ENCODE data around the gene GBP7.
A peak's percentile ranks its signal among the peaks of the same experiment; 100 is the strongest.
"Not testable (repeated sequence)": the region's sequence is repeated elsewhere in the genome, so short reads cannot be mapped to it uniquely, and the experiment has no call there.

Gene GBP7

DNA sequence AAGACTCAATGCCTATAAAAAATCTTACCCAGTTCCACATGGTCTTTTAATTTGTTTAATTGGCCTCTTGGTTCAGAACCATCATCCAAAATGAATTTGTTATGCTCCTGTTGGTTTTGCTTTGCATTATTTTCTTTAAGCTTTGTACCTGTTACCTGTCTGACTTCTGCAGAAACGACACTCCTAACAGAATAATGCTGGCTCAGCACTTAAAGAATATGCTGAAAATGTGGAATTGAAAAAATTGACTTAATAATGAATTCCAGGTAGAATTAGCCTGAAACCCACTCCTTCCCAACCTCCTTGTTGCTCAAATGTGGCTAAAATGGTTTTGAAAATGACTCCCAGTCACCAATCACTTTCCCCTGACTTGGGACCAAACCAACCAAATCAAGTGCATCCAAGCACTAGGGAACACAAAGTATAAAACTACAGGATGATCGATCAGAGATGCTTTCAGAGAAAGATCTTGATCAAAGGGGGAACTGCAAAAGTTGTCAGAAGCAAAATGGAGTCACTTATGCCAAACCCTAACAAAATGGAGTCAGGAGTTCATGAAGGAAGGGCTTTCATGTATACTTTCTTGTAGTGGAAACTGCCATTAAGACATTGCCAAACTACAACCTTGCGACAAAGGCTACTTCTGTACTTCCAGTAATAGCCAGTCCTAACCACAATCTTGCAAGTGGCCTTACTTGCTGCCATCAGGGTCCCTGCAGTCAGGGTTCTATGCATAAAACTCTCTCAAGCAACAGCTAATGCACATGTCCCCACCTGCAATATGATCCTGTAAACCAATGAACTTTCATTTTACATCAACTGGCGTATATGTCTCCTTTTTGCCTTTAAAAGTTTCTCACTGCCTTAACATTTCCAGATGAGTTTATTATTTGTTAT is 5.4 kb downstream of the GBP7 start:
- no peak for DNase-seq

DNA sequence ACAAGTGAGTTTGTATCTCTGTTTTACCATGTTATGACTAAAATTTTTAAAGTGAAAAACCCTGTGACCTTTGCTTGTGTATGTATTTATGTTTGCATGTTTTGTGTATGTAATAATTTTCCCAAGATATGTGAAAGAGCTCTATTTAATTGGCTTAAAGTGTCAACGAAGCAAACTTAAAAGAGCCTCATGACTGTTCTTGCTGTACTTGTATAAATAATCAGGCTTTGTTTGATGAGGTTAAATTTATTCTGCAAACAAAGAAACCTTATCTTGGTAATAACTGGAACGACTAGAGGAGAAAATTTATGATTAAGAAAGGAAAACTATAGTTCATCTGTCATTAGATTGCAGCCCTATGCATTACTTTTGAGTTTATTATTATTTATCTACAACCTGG is 6.6 kb downstream of the GBP7 start:
- DNase-seq: no peak

DNA sequence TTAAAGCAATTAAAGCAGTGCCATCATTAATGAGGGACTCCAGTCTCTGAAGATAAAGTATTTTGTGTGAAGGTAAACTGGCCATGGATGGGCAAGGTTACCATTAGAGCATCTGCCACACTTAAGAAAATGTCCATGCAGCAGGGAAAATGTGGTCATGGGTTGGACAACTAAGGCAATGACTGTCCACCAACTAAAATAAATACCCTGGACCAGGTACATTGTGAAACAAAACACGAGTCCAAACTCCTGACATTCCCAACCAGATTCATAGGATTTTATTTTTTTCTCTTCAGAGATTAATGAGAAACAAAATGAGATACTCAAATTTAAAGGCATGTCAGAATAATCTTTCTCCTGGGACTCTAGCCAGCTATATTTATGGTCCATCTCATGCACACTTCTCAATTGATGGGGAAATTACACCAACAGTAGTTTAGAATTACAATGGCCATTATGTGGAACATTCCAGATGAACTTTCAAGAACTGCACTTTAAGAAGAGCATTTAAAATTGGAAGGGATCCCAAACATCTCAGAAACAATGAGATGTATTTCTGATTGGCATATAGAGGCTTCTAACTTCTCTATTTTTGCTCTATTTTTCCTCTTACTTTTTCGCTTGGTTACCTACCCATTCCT is 8.1 kb downstream of the GBP7 start:
- peak; percentile 89 for DNase-seq

DNA sequence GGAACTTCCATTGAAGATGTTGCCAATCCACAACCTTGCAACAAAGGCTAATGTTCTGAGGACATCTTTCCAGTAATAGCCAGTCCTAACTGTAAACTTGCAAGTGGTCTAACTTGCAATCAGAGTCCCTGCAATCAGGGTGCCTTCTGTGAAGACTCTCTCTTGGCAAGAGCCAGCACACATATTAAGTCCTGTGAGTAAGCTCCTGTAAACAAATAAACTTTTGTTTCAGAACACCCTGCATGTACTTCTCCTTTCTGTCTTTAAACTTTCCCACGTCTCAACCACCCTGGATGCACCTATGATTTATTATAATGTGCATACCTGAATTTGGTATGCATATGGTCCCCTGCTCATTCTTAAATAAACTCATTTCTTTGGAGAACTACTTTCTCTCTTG is 9.1 kb downstream of the GBP7 start:
- no peak for DNase-seq

DNA sequence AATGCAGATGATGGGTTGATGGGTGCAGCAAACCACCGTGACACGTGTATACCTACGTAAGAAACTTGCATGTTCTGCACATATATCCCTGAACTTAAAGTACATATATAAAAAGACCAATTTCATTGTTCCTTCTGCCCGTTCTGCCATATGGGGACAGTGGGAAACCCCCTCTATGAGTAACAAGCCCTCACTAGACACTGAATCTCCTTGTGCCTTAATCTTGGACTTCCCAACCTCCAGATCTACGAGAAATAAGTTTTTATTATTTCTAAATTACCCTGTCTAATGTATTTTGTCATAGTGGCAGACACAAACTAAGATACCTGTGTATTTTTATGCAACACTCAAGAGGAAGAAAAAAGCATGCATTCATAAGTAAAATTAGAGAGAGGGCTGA is 10.0 kb downstream of the GBP7 start:
- no peak for DNase-seq

DNA sequence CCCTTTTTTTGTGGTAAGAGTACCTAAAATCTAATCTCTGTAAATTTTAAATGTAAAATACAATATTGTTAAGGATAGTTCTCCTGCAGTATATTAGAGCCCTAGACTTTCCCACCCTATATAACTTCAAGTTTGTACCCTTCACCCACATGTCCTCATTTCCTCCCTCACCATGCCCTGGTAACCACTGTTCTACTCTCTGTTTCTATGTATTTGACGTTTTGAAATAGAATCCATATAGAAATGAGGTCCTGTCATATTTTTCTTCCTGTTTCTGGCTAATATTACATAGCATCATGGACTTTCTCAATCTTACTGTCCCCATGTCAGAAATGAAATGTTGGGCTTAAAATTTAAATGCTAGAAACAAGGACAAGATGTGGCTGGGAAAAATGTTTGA is 24.8 kb downstream of the GBP7 start:
- no peak for DNase-seq

DNA sequence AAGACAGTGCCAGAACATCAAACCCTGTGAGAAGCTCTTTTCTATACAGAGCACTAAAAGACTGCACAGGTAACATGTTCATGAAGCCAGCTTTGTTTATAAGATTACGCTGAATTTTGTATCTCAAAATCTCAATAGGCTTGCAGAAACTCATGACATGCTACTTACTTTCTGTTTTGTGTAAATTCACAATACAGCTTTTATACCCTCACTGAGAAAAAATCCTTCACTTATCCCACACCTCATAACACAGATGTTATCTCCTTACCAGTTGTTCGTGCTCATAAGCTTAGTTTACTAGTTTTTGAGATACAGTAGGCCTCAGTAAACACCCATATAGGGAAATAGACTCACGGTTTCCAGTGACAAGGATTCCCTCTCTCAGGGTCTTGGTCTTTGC is 25.8 kb downstream of the GBP7 start:
- no peak for DNase-seq

DNA sequence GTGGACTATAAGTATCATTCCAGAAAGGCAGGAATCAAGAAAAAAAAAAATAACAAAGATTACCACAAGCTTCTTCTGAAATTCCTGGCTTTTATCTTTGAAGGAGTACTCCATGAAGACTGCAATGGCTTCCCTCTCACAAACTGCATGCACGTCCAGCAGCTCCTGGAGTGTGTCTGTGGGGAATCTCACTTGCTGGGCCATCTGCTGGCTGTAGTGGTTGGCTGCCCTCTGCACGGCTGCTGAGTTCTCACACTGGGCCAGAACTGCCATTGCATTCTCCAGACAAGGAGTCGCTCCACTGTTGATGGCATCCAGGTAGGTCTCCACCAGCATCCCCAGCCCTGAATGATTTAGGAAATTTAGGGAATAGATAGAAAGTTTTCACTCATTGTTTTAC is 26.6 kb downstream of the GBP7 start:
- DNase-seq: no peak

DNA sequence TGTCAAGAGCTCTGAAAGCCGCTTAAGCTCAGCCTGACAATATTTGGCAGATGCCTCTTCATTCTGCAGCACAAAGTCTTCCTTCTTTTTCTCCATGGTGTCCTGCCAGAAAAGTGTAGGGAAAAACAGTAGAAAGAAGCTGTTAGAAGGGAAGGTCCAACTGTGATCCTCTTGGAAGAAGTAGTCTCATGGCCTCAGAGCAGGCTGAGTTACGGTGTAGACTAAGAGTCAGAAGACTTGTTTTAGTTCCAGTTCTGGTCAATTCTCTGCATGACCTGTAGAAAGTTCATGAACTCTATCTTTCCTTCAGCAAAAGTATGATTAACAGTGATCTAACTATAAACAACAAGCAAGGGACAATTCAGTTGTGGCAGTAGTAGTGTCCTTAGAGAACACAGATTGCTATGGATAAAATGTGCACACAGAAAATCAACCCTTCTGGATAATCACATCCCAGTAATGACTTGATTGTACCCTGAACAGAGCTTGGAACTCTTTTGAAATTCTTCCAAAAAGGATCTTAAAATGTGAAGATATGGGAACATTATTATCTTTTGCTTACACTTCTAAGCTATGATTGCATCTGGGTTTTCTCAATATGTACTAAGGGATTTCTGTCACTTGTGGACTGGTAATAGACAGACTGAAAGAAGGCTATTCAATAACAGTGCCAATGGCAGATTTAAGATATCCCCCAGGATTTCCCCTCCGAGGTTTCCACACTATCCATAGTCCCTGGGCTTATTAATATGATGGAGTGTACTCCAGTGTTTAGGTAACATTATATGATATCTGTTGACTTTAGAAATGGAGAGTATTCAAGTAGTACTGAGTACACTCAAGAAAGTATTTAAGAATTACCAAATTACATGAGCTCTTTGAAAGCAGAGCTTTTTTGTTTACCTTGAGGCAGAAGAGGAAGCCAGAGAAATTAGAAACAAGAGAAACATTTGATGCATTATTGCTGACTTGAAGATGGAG is 27.8 kb downstream of the GBP7 start:
- DNase-seq: peak; percentile 96

DNA sequence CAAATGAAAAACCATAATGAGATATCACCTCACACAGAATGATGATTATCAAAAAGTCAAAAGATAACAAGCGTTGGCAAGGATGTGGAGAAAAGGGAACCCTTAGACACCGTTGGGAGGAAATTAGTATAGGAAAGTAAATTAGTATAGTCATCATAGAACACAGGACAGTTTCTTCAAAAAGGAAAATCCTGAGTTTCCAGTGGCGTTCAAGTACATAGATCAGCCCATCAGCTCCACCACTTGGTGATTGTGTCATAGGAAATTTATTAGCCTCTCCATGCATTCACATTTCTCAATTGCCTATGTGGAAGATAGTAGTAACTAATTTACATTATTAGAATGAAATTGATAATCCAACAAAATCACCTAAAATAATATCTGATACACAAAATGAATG is 29.1 kb downstream of the GBP7 start:
- no peak for DNase-seq

DNA sequence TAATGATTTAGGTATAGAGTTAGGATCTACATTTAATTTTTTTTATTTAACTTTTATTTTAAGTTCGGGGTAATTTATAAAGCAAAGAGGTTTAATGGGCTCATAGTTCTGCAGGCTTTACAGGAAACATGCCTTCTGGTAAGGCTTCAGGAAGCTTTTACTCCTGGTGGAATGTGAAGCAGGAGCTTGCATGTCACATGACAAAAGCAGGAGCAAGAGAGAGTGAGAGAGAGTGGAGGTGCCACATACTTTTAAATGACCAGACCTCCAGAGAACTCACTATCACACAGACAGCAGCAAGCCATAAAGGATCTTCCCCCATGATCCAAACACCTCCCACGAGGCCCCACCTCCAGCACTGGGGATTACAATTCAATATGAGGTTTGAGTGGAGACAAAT is 32.3 kb downstream of the GBP7 start:
- no peak for DNase-seq

DNA sequence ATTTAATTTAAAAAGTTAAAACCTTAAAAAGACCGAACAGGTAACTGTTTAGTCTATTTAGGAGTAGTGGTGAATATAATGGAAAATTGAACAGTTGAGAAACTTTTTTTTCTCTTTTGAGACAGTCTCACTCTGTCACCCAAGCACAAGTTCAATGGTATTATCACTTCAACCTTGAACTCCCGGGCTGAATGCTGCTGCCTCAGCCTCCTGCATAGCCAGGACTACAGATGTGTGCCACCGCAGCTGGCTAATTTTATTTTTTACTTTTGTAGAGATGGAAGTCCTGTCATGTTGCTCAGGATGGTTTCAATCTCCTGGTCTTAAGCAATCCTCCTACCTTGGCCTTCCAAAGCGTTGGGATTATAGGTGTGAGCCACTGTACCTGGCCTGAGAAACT is 33.6 kb downstream of the GBP7 start:
- DNase-seq: no peak

DNA sequence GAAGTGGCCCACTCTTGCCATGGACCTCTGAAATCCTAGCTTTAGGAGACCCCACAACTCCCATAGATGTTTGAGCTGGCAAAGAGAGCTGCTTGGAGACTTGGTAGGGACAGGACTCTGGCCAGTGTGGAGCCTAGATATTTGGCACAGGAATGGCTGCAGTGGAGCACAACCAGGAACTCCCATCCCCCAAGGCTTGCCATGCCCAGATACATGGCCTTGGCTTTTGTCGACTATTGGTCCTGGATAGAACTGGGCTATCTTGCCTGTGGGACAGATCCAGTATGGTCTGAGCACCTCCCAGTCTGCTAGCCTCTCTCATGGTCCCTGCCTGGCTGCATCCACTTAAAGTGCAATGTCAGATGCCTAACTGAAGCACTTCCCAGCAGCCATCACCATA is 42.1 kb downstream of the GBP7 start:
- no peak for DNase-seq

DNA sequence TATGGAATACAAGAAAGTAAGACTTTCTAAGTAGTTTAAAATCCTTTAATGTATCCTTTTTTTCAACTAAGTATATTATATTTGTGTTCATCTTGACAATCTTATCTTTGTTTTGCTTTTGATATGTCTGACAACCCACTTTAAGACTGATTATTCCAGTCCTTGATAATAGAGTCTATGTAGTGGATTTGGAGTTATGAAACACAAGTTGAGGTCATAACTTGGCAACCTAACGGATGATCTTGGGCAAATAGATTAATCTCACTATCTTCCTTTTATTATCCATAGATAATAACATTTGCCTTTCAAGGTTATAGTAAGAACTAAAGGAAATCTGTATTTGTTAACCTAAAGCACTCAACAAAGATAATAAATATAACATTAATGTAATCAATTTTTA is 45.1 kb downstream of the GBP7 start:
- DNase-seq: no peak

DNA sequence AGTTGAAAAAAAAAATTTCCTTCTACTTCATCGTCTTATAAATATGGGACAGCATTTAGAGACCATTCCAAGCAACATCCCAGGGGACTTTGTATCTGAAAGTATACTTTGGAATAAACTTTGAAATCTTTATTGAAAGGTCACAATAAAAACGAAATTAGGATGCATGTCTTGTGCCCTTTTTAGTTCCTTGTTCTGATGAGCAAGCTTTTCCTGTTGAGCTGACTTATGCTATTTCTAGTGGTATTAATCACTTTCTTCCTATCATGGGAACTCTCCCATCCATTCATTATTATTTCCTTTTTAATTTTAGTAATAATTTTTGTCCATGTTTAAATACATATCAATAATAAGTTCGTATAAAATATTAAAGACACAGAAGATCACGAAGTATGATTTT is 45.9 kb downstream of the GBP7 start:
- no peak for DNase-seq

DNA sequence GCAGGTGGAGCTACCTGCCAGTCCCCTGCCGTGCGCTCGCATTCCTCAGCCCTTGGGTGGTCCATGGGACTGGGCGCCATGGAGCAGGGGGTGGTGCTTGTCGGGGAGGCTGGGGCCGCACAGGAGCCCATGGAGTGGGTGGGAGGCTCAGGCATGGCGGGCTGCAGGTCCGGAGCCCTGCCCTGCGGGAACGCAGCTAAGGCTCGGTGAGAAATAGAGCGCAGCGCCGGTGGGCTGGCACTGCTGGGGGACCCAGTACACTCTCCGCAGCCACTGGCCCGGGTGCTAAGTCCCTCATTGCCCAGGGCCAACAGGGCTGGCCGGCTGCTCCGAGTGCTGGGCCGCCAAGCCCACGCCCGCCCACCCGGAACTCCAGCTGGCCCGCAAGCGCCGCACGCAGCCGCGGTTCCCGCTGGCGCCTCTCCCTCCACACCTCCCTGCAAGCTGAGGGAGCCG is 47.8 kb downstream of the GBP7 start:
- not testable (repeated sequence) for DNase-seq

DNA sequence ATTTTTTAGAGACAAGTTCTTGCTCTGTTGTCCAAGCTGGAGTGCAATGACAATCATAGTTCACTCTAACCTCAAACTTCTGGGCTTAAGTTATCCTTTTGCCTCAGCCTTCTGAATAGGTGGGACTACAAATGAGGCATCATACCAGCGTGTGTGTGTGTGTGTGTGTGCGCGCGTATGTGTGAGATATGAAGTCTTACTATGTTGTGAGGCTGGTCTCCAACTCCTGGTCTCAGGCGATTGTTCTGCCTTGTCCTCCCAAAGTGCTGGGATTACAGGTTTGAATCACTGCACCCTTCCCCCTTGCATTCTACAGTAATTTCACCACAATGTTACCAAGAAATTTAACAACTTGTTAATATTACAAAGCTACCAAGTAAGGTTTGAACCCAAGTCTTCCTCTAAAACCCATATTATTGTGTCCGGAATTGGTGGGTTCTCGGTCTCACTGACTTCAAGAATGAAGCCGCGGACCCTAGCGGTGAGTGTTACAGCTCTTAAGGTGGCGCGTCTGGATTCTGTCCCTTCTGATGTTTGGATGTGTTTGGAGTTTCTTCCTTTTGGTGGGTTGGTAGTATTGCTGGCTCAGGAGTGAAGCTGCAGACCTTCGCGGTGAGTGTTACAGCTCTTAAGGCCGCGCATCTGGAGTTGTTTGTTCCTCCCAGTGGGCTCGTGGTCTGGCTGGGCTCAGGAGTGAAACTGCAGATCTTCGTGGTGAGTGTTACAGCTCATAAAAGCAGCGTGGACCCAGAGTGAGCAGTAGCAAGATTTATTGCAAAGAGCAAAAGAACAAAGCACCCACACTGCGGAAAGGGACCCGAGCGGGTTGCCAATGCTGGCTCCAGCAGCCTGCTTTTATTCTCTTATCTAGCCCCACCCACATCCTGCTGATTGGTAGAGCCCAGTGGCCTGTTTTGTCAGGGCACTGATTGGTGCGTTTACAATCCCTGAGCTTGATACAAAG is 48.9 kb downstream of the GBP7 start:
- DNase-seq: not testable (repeated sequence)

DNA sequence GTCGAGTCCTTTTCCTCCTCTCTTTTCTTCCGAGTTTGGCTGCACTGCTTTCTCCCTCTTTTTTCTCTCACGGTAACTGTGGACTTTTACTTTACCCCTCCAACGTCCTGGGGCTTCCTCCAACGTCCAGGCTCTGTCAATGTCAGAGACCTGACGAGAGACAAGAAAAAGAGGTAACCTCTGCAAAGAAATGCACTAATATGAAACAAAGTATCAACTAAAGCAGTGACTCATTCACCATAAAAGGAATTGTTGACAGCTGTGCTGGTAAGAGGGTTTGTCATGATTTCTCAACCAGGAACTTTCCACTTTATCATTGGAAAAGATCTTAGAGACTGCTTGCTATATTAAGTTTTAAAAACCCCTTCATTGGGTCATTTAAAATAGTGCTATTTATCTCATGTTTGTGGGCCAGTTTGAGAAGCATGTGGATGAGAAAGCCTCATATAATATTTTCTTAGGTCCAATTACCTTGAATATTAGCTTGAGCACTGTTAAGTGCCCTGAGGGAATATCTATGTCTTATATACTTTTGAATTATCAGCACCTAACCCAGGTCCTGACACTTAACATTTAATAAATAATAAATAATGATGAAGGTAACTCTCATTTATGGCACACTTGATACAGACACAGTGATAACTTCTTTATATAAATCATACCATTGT is 49.8 kb downstream of the GBP7 start, which contains the start of gene GBP2:
Gene GBP2, minus strand, starts transcription at position 202 of the 668 bp plus-strand sequence. CDS start 4,148 bp downstream, outside the sequence.
- peak; percentile 6 for DNase-seq

DNA sequence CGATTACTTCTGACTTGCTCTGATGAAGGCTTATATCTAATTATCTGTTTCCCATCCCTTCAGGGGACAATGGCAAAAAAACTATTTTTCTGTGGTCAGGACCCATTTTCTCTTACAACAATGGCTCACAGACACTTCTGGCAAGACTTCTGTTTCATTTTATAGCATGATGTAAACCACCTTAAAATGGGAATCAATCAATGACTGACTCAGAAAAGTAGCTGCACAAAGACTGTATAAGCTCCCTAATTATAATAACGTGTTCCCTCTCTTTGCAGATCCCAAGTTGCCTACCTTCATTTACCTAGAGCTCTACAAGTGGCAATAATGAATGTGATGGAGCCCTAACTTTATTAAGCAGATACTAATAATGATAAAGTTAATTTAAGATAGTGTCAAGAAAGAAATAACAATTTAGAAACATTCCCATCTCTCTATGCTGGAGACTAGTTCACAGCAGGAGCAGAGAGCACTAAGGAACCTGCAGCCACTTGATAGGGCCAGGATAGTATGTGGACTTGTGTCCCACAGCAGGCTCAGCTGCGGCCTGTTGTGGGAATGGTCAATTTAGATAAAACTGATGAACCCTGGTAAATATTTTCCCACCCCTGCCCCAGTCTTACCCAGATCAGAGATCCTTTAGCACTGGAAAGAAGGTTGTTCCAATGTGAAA is 50.4 kb downstream of the GBP7 start:
- DNase-seq: no peak

DNA sequence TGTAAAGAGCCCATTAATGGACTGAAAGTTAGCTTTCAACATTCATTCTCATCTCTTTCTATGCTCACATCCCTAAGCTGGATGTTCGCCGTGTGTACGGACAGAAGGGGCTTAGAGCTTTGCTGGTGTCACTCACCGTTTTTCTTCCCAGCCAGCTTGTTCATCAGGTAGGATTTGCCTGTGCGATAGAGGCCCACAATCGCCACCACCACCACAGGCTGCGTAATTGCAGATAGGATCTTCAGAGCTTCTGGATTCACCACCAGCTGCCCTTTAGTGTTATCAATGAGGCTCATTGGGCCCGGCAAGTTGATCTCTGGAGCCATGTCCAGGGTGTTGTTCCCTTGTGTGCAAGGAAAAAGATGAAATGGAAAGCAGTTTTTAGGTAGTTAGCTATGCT is 54.2 kb downstream of the GBP7 start:
- no peak for DNase-seq

DNA sequence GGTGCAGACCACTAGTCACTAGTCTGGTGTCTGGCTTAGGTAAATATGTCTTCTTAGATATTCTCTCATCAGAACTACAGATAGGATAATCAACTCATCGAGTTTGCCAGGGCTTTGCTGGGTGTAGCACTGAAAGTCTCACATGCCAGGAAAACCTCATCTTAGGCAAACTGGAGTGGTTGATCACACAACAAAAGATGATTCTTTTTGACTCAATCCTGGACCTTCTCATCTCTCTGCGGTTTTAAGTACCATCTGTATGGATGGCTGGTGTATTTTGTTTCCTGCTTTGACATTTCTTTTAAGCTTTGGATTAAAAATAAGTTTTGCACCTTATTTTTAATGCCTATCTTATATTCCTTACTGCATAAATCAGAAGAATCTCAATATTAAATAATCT is 61.1 kb downstream of the GBP7 start:
- no peak for DNase-seq

Data from DMS79 (cell line).